Measurements from ENCODE around the gene MROH8.

DNA sequence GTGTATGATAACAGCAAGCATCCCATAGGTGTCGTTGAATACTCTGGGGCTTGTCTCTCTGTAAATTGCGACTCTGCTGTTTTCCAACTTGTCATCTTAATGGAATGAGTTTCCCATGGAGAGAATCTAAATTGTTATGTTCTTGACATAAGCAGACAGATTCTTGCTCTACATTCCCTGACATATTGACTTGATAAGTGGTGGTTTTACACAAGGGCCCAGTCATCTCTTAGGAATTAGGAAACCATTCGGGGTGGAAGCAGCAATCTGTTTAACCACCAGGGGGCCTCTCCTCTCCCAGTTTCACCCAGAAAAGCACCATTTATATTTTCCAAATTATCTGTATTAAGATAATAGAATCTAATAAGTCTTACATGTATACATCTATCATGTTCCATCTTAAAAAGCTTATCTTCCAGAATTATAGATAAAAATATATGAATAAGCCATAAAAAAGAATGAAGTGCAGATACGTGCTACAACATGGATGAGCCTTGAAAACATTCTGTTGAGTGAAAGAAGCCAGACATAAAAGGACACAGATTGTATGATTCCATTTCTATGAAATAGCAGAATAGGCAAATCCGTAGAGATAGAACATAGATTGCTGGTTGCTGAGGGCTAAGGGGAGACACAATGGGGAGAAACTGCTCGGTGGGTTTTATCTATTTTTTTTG, 23.1 kb upstream of the MROH8 start:
- TF ChIP-seq, protein P1, sequence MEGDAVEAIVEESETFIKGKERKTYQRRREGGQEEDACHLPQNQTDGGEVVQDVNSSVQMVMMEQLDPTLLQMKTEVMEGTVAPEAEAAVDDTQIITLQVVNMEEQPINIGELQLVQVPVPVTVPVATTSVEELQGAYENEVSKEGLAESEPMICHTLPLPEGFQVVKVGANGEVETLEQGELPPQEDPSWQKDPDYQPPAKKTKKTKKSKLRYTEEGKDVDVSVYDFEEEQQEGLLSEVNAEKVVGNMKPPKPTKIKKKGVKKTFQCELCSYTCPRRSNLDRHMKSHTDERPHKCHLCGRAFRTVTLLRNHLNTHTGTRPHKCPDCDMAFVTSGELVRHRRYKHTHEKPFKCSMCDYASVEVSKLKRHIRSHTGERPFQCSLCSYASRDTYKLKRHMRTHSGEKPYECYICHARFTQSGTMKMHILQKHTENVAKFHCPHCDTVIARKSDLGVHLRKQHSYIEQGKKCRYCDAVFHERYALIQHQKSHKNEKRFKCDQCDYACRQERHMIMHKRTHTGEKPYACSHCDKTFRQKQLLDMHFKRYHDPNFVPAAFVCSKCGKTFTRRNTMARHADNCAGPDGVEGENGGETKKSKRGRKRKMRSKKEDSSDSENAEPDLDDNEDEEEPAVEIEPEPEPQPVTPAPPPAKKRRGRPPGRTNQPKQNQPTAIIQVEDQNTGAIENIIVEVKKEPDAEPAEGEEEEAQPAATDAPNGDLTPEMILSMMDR (conservative IDR thresholded peaks at IDR 0.05 in 1 of 2, IDR thresholded peaks at IDR 0.05 in 1 of 2; ENCODE audit: extremely low read depth in 1 of 2, insufficient read depth in 1 of 2, low read depth in 1 of 2, low read length in 2 of 2): peak; percentile 80 to 88
- no peak for TF ChIP-seq EZH2 (IDR thresholded peaks at IDR 0.05; ENCODE audit: borderline replicate concordance, low read length)

All from mammary epithelial cell (primary cell).